GM21526 (cell line): ENCODE measurements around the gene MRPL30.
"Not testable (repeated sequence)": the region's sequence is repeated elsewhere in the genome, so short reads cannot be mapped to it uniquely, and the experiment has no call there.

ENCODE experiments used
- ATAC-seq: cut with Tn5 transposase; IDR thresholded peaks from one replicate; pipeline ENCODE4 v1.9.1; 2021; ENCODE audit warnings: moderate library complexity; ENCODE audit not compliant: unreplicated experiment, low FRiP score

Gene MRPL30

DNA sequence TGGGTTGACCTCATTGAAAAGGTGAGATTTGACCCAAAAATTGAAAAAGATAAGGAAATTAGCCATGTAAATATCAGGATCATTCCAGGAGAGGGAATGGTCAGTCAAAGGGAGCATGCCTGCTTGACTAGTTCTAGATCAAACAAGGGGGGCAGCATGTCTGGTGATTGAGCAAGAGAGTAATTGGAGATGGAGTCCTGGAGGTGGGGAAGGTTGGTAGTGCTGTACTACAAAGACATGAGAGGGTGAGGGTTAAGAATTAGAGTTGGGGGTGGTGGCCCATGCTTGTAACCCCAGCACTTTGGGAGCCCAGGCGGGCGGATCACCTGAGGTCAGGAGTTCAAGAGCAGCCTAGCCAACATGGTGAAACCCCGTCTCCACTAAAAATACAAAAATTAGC is 2.0 kb downstream of the MRPL30 start:
- ATAC-seq = no peak

DNA sequence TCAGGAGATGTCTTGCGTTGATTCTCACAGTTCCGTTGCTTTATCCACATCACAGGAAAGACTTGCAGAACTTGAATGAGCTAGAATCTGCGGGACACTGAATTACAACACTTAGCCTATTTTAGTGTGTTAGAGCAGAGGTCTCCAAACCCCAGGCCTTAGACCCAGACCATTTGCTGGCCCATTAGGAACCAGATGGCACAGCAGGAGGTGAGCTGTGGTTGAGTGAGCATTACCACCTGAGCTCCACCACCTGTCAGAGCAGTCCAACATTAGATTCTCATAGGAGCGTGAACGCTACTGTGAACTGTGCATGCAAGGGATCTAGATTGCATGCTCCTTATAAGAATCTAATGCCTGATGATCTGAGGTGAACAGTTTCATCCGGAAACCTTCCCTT is 3.8 kb downstream of the MRPL30 start:
- ATAC-seq = no peak

DNA sequence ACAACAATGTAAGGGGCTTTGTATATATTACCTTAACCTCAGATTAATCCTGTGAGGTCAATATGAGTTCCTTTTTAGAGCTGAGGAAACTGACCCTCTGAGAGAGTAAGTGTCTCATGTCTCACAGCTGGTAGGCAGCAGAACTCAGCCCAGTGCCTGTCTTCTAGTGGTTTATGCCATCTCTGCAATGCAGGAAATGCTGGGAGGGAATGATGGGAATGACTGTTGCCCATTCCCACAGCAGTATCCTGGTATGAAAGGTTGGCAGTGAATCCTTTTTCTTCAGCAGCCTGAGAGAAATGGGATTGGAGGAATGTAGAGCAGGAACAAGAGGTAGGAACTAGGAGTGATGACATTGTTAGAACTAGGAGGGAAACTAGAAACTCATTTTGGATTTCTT is 6.0 kb downstream of the MRPL30 start:
- ATAC-seq = no peak

DNA sequence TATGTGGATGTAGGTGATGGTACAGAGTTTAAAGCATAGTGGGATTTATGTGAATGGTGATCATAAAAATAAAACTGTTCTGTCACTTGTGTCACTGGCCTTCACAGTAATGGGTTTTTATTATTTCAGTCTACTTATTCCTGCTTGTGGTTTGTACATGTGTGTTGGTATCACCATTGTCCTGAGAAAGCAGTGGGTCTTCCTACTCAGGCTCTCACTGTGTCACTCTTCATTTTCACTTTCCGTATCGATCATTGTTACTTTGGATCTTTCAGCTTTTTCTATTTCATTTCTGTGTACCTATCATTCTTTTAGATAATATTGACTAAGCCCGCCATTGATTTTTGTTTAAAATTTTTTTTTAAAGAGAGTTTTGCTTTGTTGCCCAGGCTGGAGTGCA is 7.4 kb downstream of the MRPL30 start:
- no peak for ATAC-seq

DNA sequence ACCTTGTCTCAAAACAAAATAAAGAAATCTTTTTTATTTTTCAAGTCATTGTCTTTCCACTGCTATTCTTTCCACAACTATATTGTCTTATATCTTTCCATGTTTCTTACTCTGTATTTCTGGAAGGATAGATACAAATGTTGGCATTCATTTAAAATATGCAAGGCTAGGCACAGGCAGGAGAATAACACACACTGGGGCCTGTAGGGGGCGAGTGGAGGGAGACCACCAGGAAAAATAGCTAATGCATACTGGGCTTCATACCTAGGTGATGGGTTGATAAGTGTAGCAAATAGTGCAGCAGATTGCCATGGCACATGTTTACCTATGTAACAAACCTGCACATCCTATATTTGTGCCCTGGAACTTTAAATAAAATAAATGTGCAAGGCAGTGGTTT is 9.6 kb downstream of the MRPL30 start:
- ATAC-seq = no peak

DNA sequence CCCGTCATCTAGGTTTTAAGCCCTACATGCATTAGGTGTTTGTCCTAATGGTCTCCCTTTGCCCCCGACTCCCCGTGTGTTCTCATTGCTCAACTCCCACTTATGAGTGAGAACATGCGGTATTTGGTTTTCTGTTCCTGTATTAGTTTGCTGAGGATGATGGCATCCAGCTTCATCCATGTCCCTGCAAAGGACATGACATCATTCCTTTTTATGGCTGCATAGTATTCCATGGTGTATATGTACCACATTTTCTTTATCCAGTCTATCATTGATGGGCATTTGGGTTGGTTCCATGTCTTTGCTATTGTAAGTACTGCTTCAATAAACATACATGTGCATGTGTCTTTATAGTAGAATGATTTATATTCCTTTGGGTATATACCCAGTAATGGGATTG is 11.4 kb downstream of the MRPL30 start:
- not testable (repeated sequence) for ATAC-seq

DNA sequence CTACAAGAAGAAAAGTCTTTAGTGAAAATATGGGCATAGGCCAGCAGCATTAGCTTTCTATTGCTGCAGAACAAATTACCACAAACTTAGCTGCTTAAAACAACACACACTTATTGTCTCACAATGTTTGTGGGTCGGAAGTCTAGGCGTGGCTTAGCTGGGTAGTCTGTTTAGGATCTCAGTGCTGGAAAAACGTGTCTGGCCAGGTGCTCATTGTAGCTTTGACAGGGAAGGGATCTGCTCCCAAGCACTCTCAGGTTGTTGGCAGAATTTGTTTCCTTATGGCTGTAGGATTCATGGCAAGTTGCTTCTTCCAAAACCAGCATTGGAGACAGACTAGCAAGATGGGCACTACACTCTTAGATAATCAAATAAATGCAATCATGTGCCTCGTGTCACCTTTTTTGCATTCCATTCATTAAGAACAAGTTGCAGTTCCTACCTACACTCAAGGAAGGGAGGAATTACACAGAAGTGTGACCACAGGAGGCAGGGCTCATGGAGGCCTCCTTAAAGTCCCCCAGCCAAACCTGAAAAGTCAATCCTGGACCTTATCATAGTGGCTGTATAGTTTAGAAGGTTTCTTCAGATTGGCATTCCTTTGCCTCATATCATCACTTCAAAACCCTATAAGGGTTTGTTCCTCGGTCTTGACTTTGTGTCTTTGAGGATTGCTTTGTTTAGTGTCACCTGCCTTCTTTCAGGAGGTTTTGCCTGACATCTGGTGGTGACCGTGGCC is 17.3 kb downstream of the MRPL30 start:
- no peak for ATAC-seq

DNA sequence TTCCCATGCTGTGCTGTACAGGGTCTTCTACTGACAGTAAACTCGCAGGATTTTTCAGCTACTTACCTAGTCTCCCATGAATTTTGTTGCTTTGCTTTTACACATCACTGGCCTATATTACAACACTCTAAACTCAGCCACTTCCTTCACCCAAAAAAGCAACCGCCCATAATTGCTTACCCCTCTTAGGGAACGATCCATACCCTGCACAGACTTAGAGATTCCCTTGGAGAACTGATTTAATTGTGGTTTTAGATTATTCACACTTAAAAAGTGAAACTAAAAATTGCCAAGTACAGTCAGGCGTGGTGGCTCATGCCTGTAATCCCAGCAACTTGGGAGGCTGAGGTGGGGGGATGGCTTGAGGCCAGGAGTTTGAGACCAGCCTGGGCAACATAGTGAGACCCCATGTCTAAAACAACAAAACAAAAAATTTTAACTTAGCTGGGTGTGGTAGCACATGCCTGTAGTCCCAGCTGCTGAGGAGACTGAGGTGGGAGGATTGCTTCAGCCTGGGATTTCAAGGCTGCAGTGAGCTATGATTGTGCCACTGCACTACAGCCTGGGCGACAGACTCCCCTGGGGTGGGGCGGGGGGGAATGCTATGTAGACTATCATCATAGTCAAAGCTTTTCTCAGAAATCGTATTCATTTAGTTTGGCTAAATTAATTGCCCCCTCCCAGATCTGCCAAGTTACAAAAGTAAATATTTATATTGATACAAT is 19.3 kb downstream of the MRPL30 start:
- ATAC-seq = no peak

DNA sequence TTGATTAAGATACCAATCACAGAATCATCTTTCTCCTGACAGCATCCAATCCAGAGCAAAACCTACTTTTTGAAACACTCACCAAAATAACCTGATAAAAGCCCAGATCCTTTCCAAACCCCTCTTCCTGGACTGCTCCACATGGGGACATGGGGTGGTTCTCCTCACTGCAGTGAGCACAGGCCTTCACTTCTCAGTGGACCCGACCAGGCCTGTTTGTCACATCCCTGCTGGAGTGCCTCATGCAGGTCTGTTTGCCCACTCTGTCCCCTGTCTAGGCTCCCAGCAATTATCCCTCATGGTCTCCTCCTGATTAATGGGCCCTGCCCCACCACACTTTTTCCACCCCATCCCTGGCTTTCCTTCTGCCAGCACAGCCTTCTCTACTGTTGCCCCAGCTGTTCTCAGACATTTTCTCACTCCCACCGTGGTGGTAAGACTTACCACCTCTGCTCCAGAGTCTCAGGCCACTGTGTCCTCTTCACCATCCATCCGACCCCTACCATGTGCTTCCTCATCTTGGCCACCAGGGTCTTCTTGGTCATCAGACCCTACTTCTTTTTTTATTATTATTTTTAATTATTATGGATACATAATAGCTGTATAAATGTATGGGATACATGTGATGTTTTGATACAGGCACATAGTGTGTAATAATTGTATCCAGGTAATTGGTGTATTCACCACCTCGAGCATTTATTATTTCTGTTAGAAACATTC is 21.1 kb downstream of the MRPL30 start:
- no peak for ATAC-seq

DNA sequence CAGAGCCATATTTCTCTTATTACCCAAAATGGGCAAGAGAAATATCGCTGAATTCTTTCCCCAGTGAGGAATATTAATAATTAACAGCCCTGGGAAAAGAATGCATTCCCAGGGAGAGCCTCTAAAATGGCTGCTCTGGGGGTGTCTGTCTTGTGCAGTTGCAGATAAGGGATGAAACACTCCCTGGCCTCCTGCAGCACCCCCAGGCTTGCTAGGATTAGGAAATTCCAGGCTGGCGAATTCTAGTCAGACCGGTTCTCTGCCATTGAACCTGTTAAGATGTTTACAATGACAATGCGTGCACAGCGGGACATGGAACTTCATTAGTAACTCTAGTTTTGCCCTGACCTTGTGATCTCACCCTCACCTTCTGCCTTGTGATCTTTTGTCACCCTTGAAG is 24.5 kb downstream of the MRPL30 start:
- ATAC-seq = no peak

DNA sequence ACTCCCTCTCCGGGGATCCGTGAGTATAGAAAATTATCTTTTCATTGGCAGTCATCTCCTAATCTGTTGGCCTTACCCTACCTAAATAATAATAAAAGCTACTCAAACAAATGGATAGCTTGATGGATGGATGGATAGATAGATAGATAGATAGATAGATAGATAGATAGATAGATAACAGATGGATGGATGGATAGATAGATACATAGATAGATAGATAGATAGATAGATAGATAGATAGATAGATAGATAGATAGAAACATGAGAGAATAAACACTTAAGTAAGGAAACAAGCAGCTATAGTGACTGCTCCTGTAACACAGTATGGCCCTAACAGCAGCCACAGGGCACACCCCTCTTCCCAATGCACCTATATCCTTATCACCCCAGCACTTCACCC is 35.1 kb downstream of the MRPL30 start:
- no peak for ATAC-seq

DNA sequence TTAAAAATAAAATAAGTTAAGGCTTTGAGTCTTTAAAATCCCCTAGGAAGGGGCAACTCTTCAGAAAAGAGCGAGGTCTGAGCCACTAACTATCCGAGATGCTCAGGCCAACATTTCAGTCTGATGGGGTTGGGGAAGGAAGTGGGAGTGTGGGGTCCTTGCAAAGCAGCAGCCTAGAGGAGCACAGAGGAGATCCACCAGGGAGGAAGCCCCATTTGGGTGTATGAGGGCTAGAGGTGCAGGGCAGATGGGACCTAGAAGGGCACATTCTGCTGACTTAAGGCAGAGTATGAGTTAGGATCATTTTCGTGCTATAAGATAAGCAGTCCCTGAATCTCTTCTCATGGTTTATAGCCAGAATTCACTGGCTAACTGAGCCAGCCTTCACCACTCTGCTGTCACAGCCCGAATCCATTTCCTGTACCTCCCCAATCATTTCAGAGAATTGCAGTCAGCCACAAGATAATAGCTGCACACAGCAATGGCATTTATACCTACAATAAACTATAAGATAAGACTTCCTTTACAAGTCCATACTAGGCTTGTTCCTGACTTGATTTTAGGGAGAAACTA is 37.0 kb downstream of the MRPL30 start:
- ATAC-seq = no peak

DNA sequence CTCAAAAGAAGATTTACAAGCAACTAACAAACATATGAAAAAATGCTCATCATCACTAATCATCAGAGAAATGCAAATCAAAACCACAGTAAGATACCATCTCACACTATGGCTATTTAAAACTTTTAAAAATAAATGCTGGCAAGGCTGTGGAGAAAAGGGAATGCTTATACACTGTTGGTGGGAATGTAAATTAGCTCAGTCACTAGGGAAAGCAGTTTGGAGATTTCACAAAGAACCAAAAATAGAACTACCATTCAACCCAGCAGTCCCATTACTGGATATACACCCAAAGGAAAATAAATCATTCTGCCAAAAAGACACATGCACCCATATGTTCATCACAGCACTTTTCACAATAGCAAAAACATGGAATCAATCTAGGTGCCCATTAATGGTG is 52.2 kb downstream of the MRPL30 start:
- ATAC-seq = not testable (repeated sequence)

DNA sequence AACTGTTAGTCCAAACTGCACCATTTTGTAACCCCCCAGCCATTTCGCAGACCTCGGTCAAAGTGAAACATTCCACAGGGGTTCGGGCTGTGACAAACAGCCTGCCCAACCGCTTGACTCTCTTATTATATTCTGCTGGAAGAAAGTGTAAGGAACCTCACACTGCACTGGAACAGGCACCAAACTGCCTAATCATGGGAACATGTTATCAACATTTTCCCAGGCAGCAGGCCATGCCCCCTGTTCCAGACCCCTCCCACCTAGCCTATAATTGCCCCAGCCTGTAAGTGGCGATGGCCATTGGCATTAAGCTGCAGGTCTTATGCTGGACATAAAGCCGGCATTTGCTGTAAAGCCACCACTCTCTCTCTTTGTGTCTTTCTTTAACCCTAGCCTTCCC is 57.6 kb downstream of the MRPL30 start:
- no peak for ATAC-seq

DNA sequence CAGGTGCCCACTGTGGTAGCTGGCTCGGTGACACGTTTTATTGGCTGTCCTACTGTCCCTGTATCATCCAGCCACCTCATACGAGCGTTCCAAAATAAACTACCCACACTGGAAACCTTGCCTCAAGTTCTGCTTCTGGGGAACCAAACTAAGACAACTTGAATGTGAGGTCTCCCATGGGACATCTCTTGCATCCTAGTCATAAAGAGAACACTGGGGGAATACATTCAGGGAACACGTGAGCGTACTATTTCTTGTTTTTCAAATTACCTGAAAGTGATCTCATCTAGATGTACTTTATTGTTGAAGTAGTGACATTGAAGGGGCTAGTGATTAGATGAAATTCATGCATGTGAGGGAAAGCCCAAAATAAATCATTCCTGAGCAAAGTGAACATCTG is 59.4 kb downstream of the MRPL30 start:
- no peak for ATAC-seq

DNA sequence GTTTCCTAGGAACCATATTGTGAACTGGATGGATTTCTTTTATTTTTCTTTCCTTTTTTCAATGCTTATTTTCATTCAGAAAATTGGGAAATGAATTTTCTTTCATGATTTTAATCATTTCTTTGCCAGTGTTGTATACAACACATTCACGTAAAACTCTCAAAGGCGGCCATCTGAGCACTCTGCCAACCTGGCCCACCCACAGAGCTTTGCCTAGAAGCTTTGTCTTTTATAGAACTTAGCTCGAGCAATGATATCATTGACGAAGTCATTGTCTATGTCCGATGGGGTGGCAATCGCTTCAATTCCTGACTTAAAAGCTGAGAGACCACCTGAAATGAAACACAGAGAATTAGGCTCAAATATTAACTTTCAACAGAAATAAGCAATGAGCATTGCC is 61.2 kb downstream of the MRPL30 start:
- ATAC-seq = no peak
